ENCODE measurements around the gene ITPR1. TPM values are rescaled to one million over a fixed set of nuclear protein-coding genes. Genes with fewer than 3 reads are reported as not detected.
"Not testable (repeated sequence)": the region's sequence is repeated elsewhere in the genome, so short reads cannot be mapped to it uniquely, and the experiment has no call there.

Gene ITPR1
- total RNA-seq, 1 experiment from 2014 or later, result 13.8 TPM

- DNase-seq (ENCODE audit: low read depth), result no peak
Observed at GRCh38 chr3:4577721-4578120, 84.6 kb downstream of the ITPR1 start.

GRCh38 chr3:4580346-4581123 is 87.4 kb downstream of the ITPR1 start:
- no peak for DNase-seq (ENCODE audit: low read depth)
- in situ Hi-C loops (cut with HindIII; ENCODE audit: low pct_unique_long_range_greater_than_20kb, low sequenced_read_pairs), result no loop called here

More at GRCh38 chr3:4577721-4578120, 84.6 kb downstream of the ITPR1 start:
- in situ Hi-C loops (cut with HindIII; ENCODE audit: low pct_unique_long_range_greater_than_20kb, low sequenced_read_pairs), result no loop called here

- in situ Hi-C loops (cut with HindIII; ENCODE audit: low pct_unique_long_range_greater_than_20kb, low sequenced_read_pairs), result no loop called here
- no peak for DNase-seq (ENCODE audit: low read depth)
Observed at GRCh38 chr3:4581124-4581424, 87.9 kb downstream of the ITPR1 start.

GRCh38 chr3:4581498-4581897 is 88.3 kb downstream of the ITPR1 start:
- DNase-seq (ENCODE audit: low read depth), result no peak
- in situ Hi-C loops (cut with HindIII; ENCODE audit: low pct_unique_long_range_greater_than_20kb, low sequenced_read_pairs), result no loop called here

GRCh38 chr3:4581920-4582611 is 88.9 kb downstream of the ITPR1 start:
- in situ Hi-C loops (cut with HindIII; ENCODE audit: low pct_unique_long_range_greater_than_20kb, low sequenced_read_pairs), result no loop called here
- DNase-seq (ENCODE audit: low read depth), result no peak

- in situ Hi-C loops (cut with HindIII; ENCODE audit: low pct_unique_long_range_greater_than_20kb, low sequenced_read_pairs), result no loop called here
- DNase-seq (ENCODE audit: low read depth), result no peak
Observed at GRCh38 chr3:4582624-4583023, 89.5 kb downstream of the ITPR1 start.

- in situ Hi-C loops (cut with HindIII; ENCODE audit: low pct_unique_long_range_greater_than_20kb, low sequenced_read_pairs), result no loop called here
- no peak for DNase-seq (ENCODE audit: low read depth)
Observed at GRCh38 chr3:4583416-4583815, 90.3 kb downstream of the ITPR1 start.

GRCh38 chr3:4584456-4585249 is 91.5 kb downstream of the ITPR1 start:
- in situ Hi-C loops (cut with HindIII; ENCODE audit: low pct_unique_long_range_greater_than_20kb, low sequenced_read_pairs), result no loop called here
- no peak for DNase-seq (ENCODE audit: low read depth)

- in situ Hi-C loops (cut with HindIII; ENCODE audit: low pct_unique_long_range_greater_than_20kb, low sequenced_read_pairs), result no loop called here
- no peak for DNase-seq (ENCODE audit: low read depth)
Observed at GRCh38 chr3:4586381-4586780, 93.2 kb downstream of the ITPR1 start.

- no peak for DNase-seq (ENCODE audit: low read depth)
- in situ Hi-C loops (cut with HindIII; ENCODE audit: low pct_unique_long_range_greater_than_20kb, low sequenced_read_pairs), result no loop called here
Observed at GRCh38 chr3:4587061-4587837, 94.1 kb downstream of the ITPR1 start.

- in situ Hi-C loops (cut with HindIII; ENCODE audit: low pct_unique_long_range_greater_than_20kb, low sequenced_read_pairs), result no loop called here
- DNase-seq (ENCODE audit: low read depth), result no peak
Observed at GRCh38 chr3:4587838-4588105, 94.6 kb downstream of the ITPR1 start.

GRCh38 chr3:4588466-4588865 is 95.3 kb downstream of the ITPR1 start:
- DNase-seq (ENCODE audit: low read depth), result no peak
- in situ Hi-C loops (cut with HindIII; ENCODE audit: low pct_unique_long_range_greater_than_20kb, low sequenced_read_pairs), result no loop called here

- DNase-seq (ENCODE audit: low read depth), result no peak
- in situ Hi-C loops (cut with HindIII; ENCODE audit: low pct_unique_long_range_greater_than_20kb, low sequenced_read_pairs), result no loop called here
Observed at GRCh38 chr3:4589475-4590097, 96.4 kb downstream of the ITPR1 start.

- in situ Hi-C loops (cut with HindIII; ENCODE audit: low pct_unique_long_range_greater_than_20kb, low sequenced_read_pairs); DNase-seq (ENCODE audit: low read depth): not testable (repeated sequence)
Observed at GRCh38 chr3:4590849-4591248, 97.7 kb downstream of the ITPR1 start.

GRCh38 chr3:4591669-4592068 is 98.5 kb downstream of the ITPR1 start:
- in situ Hi-C loops (cut with HindIII; ENCODE audit: low pct_unique_long_range_greater_than_20kb, low sequenced_read_pairs), result no loop called here
- no peak for DNase-seq (ENCODE audit: low read depth)

- no peak for DNase-seq (ENCODE audit: low read depth)
- in situ Hi-C loops (cut with HindIII; ENCODE audit: low pct_unique_long_range_greater_than_20kb, low sequenced_read_pairs), result no loop called here
Observed at GRCh38 chr3:4593014-4593413, 99.9 kb downstream of the ITPR1 start.

- DNase-seq (ENCODE audit: low read depth), result no peak
- in situ Hi-C loops (cut with HindIII; ENCODE audit: low pct_unique_long_range_greater_than_20kb, low sequenced_read_pairs), result no loop called here
Observed at GRCh38 chr3:4595710-4596113, 102.6 kb downstream of the ITPR1 start.

GRCh38 chr3:4596612-4597011 is 103.5 kb downstream of the ITPR1 start:
- in situ Hi-C loops (cut with HindIII; ENCODE audit: low pct_unique_long_range_greater_than_20kb, low sequenced_read_pairs), result no loop called here
- no peak for DNase-seq (ENCODE audit: low read depth)

Data from Caki2 (cell line).